H1 (cell line): ENCODE results near the gene TMEM245. TPM values are rescaled to one million over a fixed set of nuclear protein-coding genes. Genes with fewer than 3 reads are reported as not detected.

Experiments
- CTCF ChIA-PET: fragments of 300-600 bp; sonication (Branson Sonifier 250); formaldehyde crosslinking; loops from one replicate; lab custom pipeline; 2021; ENCODE audit not compliant: partially characterized antibody; lab: Charles Lee
- POLR2A ChIA-PET: fragments of 300-600 bp; sonication (Branson Sonifier 250); formaldehyde crosslinking; loops from one replicate; lab custom pipeline; 2021; ENCODE audit warnings: inconsistent platforms; ENCODE audit not compliant: partially characterized antibody; lab: Charles Lee
- DNase-seq, 2 experiments: peaks; one replicate each; pipeline versions ENCODE4 v3.0.0 to v3.0.0-alpha.2; 2010 to 2022; ENCODE audit warnings: low spot score in 2 of 2, low read depth in 1 of 2, mixed read lengths in 1 of 2
- FAIRE-seq: peaks from 2 replicates; lab custom pipeline; 2011; peaks lifted over from hg19 to GRCh38; lab: Jason Lieb, UNC
- H2AFZ ChIP-seq: 2 replicates; pipeline ENCODE4 v1.8.1; 2012; ENCODE audit warnings: low read length, inconsistent platforms
- H2AK5ac ChIP-seq: 2 replicates; pipeline ENCODE4 v1.6.1; 2013; ENCODE audit warnings: low read depth, low read length
- H2BK120ac ChIP-seq: replicated peaks from 2 replicates; pipeline ENCODE3; 2013; ENCODE audit warnings: low read depth, low read length, inconsistent platforms
- H2BK12ac ChIP-seq: 2 replicates; pipeline ENCODE4 v1.6.1; 2013; ENCODE audit warnings: low read depth, low read length
- H2BK15ac ChIP-seq: 2 replicates; pipeline ENCODE4 v1.6.1; 2013; ENCODE audit warnings: low read length
- H2BK20ac ChIP-seq: 2 replicates; pipeline ENCODE4 v1.6.1; 2013; ENCODE audit warnings: low read length
- H2BK5ac ChIP-seq: 2 replicates; pipeline ENCODE4 v1.6.1; 2013; ENCODE audit warnings: low read depth, low read length
- H3K14ac ChIP-seq: 2 replicates; pipeline ENCODE4 v1.6.1; 2013; ENCODE audit warnings: inconsistent platforms; ENCODE audit not compliant: insufficient read length
- H3K18ac ChIP-seq: 2 replicates; pipeline ENCODE4 v1.6.1; 2013; ENCODE audit warnings: low read length; ENCODE audit errors: extremely low read depth
- H3K23ac ChIP-seq: 2 replicates; pipeline ENCODE4 v1.6.1; 2013; ENCODE audit warnings: inconsistent platforms; ENCODE audit not compliant: insufficient read length
- H3K23me2 ChIP-seq: 2 replicates; pipeline ENCODE4 v1.6.1; 2013; ENCODE audit warnings: low read depth, low read length
- H3K27ac ChIP-seq: 2 replicates; pipeline ENCODE4 v1.6.1; 2011; ENCODE audit warnings: low read depth, low read length, inconsistent platforms
- H3K27me3 ChIP-seq, 4 experiments: replicated peaks in 1 of 4; 1 replicate in 1 of 4; 2 replicates in 3 of 4; pipeline versions ENCODE4 v1.6.1 to v1.8.1; 2011 to 2013; ENCODE audit warnings: low read length in 3 of 4, mild to moderate bottlenecking in 3 of 4, inconsistent platforms in 2 of 4, mixed read lengths in 2 of 4, moderate library complexity in 1 of 4; ENCODE audit not compliant: control insufficient read depth in 3 of 4, insufficient read depth in 3 of 4; ENCODE audit errors: extremely low read depth in 1 of 4
- H3K36me3 ChIP-seq, 4 experiments: 2 replicates each; pipeline versions ENCODE4 v1.6.1 to v1.8.1; 2011 to 2013; ENCODE audit warnings: mild to moderate bottlenecking in 4 of 4, low read length in 3 of 4, moderate library complexity in 2 of 4, control low read depth in 1 of 4, inconsistent platforms in 1 of 4; ENCODE audit not compliant: insufficient read depth in 4 of 4, control insufficient read depth in 2 of 4
- H3K4ac ChIP-seq: replicated peaks from 2 replicates; pipeline ENCODE3; 2013; ENCODE audit warnings: low read length, low read depth, mixed read lengths, inconsistent platforms; ENCODE audit not compliant: insufficient read length
- H3K4me1 ChIP-seq, 4 experiments: replicated peaks in 1 of 4; 1 replicate in 1 of 4; 2 replicates in 3 of 4; pipeline versions ENCODE4 v1.6.1 to v1.8.1; 2011 to 2013; ENCODE audit warnings: low read length in 3 of 4, inconsistent platforms in 2 of 4, mixed read lengths in 1 of 4; ENCODE audit not compliant: insufficient read depth in 4 of 4, control insufficient read depth in 3 of 4
- H3K4me2 ChIP-seq, 2 experiments: 2 replicates each; pipeline versions ENCODE4 v1.6.1 to v1.8.1; 2011 to 2013; ENCODE audit warnings: low read depth in 2 of 2, low read length in 2 of 2, control low read depth in 1 of 2, inconsistent platforms in 1 of 2, mild to moderate bottlenecking in 1 of 2; ENCODE audit not compliant: insufficient read depth in 1 of 2
- H3K4me3 ChIP-seq, 4 experiments: fragments of 200-600, 300-600 bp in 1 of 4; sonication (generic), shearing (Covaris generic), sonication (Bioruptor Twin) in 1 of 4; 2 replicates each; pipeline versions ENCODE4 v1.5.1 to v1.8.1; 2011 to 2016; ENCODE audit warnings: low read length in 4 of 4, low read depth in 3 of 4, control low read depth in 2 of 4, inconsistent platforms in 2 of 4, mild to moderate bottlenecking in 2 of 4, mixed read lengths in 1 of 4, moderate library complexity in 1 of 4; ENCODE audit not compliant: insufficient read depth in 2 of 4; ENCODE audit errors: extremely low read depth in 1 of 4
- H3K56ac ChIP-seq: replicated peaks from 2 replicates; pipeline ENCODE3; 2013; ENCODE audit warnings: low read depth, mild to moderate bottlenecking, mixed read lengths, low read length, inconsistent platforms; ENCODE audit not compliant: insufficient read length
- H3K79me1 ChIP-seq: 2 replicates; pipeline ENCODE4 v1.6.1; 2013; ENCODE audit warnings: low read depth, low read length, control low read depth
- H3K79me2 ChIP-seq, 2 experiments: 2 replicates each; pipeline versions ENCODE4 v1.6.1 to v1.8.1; 2012 to 2013; ENCODE audit warnings: low read length in 2 of 2, mild to moderate bottlenecking in 2 of 2, inconsistent platforms in 1 of 2; ENCODE audit not compliant: insufficient read depth in 2 of 2, control insufficient read depth in 1 of 2
- H3K9ac ChIP-seq, 4 experiments: replicated peaks in 1 of 4; 1 replicate in 1 of 4; 2 replicates in 3 of 4; pipeline versions ENCODE4 v1.6.1 to v1.8.1; 2011 to 2013; ENCODE audit warnings: low read depth in 3 of 4, low read length in 3 of 4, control low read depth in 2 of 4, mild to moderate bottlenecking in 2 of 4, moderate library complexity in 2 of 4, inconsistent platforms in 1 of 4; ENCODE audit errors: extremely low read depth in 1 of 4
- H3K9me3 ChIP-seq, 2 experiments: 2 replicates each; pipeline versions ENCODE4 v1.6.1 to v1.8.1; 2012 to 2013; ENCODE audit warnings: mild to moderate bottlenecking in 2 of 2, moderate library complexity in 2 of 2, control low read depth in 1 of 2, inconsistent platforms in 1 of 2, low read depth in 1 of 2, low read length in 1 of 2, mixed read lengths in 1 of 2; ENCODE audit not compliant: insufficient read depth in 2 of 2
- H4K20me1 ChIP-seq, 2 experiments: replicated peaks in 1 of 2; 2 replicates each; pipeline versions ENCODE3 to v1.8.1; 2011 to 2013; ENCODE audit warnings: inconsistent platforms in 2 of 2, low read length in 2 of 2, mild to moderate bottlenecking in 1 of 2; ENCODE audit not compliant: insufficient read depth in 2 of 2, control insufficient read depth in 1 of 2
- H4K5ac ChIP-seq: 2 replicates; pipeline ENCODE4 v1.6.1; 2013; ENCODE audit warnings: low read length, low read depth, mixed read lengths, inconsistent platforms; ENCODE audit not compliant: insufficient read length
- H4K8ac ChIP-seq: 2 replicates; pipeline ENCODE4 v1.8.0; 2013; ENCODE audit warnings: mild to moderate bottlenecking, moderate library complexity, low read length, inconsistent platforms; ENCODE audit not compliant: insufficient read depth; ENCODE audit errors: extremely low read depth
- H4K91ac ChIP-seq: replicated peaks from 2 replicates; pipeline ENCODE3; 2013; ENCODE audit warnings: low read length, mixed read lengths, inconsistent platforms; ENCODE audit not compliant: insufficient read length
- CTBP2 ChIP-seq: IDR thresholded peaks from 2 replicates; pipeline ENCODE4 v1.7.0; 2011; ENCODE audit warnings: borderline replicate concordance, mild to moderate bottlenecking, moderate library complexity, mixed read lengths, low read length; ENCODE audit not compliant: insufficient read depth, insufficient read length
- CTCF ChIP-seq, 3 experiments: IDR thresholded peaks; 1 replicate in 2 of 3; 2 replicates in 1 of 3; pipeline versions ENCODE4 v1.5.1 to v1.6.1; 2011; ENCODE audit warnings: low read length in 3 of 3, mild to moderate bottlenecking in 3 of 3, inconsistent platforms in 2 of 3, low read depth in 1 of 3, moderate library complexity in 1 of 3; ENCODE audit not compliant: insufficient read depth in 1 of 3; ENCODE audit errors: control extremely low read depth in 1 of 3
- JUND ChIP-seq: IDR thresholded peaks from 2 replicates; pipeline ENCODE4 v1.6.1; 2011; ENCODE audit warnings: mild to moderate bottlenecking, improper control_type of control experiment, low read length
- POLR2AphosphoS5 ChIP-seq: IDR thresholded peaks from 2 replicates; pipeline ENCODE4 v1.6.1; 2011; ENCODE audit warnings: low read depth, low read length
- RAD21 ChIP-seq, 2 experiments: IDR thresholded peaks in 1 of 2; conservative IDR thresholded peaks in 1 of 2; 2 replicates each; pipeline ENCODE4 v1.6.1; 2011; ENCODE audit warnings: low read depth in 2 of 2, low read length in 2 of 2, improper control_type of control experiment in 1 of 2, inconsistent platforms in 1 of 2, mild to moderate bottlenecking in 1 of 2, moderate library complexity in 1 of 2
- RFX5 ChIP-seq: IDR thresholded peaks from 2 replicates; pipeline ENCODE4 v1.6.1; 2011; ENCODE audit warnings: low read depth, low read length, improper control_type of control experiment, borderline replicate concordance
- SP4 ChIP-seq: IDR thresholded peaks from 2 replicates; pipeline ENCODE4 v1.6.1; 2012; ENCODE audit warnings: low read length, inconsistent platforms
- SRF ChIP-seq: IDR thresholded peaks from 2 replicates; pipeline ENCODE4 v1.6.1; 2011; ENCODE audit warnings: mild to moderate bottlenecking, low read depth, low read length, moderate library complexity
- TAF1 ChIP-seq: IDR thresholded peaks from 2 replicates; pipeline ENCODE4 v1.6.1; 2011; ENCODE audit warnings: mild to moderate bottlenecking, low read depth, low read length
- WGBS, 2 experiments: shearing (Covaris generic) in 1 of 2; methylation state at CpG; one replicate each; pipeline versions ENCODE4 v1.1.6 to v1.1.7; 2013 to 2015; ENCODE audit warnings: low lambda C conversion rate in 2 of 2, mixed read lengths in 2 of 2, inconsistent platforms in 1 of 2, low coverage in 1 of 2, missing lambda C conversion rate in 1 of 2; ENCODE audit not compliant: insufficient replicate concordance in 2 of 2, insufficient coverage in 1 of 2, insufficient read length in 1 of 2; ENCODE audit errors: extremely low coverage in 1 of 2, missing lambda C conversion rate in 1 of 2; 5-methylcytosine and 5-hydroxymethylcytosine counted together
- polyA plus RNA-seq, 7 experiments: library from polyadenylated mRNA; depleted of rRNA in 3 of 7; stranded (reverse) in 5 of 7; unstranded in 2 of 7; fragments of >200 nt in 5 of 7; fragments of 200-250 nt in 2 of 7; gene quantifications; 1 replicate in 5 of 7; 2 replicates in 1 of 7; 4 replicates in 1 of 7; pipeline versions ENCODE4 v1.2.1 to v1.2.3, GENCODE V29; 2011 to 2013; ENCODE audit warnings: missing spikeins in 2 of 7, mixed read lengths in 2 of 7
- total RNA-seq: library from RNA; stranded (reverse); fragmentation: NEBNext Ultra II Directional; extraction: Animal tissue kit (Norgen Biotek cat#: 25700); gene quantifications from 2 replicates; pipeline ENCODE4 v1.2.1, GENCODE V29; 2021

Gene TMEM245
- total and polyA plus RNA-seq, 2 of the 8 experiments (the other 6 are each of a cell fraction or from before 2014, with no cell fraction given): 44.3 to 45.8 TPM

DNA sequence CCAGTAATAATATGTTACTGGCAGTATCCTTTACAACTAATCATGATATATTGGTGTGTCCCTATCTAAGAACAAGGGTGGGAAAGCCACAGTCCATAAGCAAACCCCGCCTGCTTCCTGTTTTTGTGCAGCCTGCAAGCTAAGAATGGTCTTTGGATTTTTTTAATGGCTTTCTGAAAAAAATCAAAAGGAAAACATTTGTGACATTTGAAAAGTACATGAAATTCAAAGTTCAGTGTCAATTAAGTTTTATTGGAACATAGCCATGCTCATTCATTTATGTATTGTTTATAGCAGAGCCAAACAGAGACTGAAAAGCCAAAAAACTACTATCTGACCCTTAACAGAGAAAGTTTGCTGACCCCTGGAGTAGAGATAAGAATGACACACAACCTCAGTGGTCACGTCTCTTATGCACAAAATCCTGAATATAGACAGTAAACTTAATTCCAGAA is 12.8 kb upstream of the TMEM245 start:
- no peak overlapping the region for H2BK120ac ChIP-seq
- POLR2A ChIA-PET: interaction anchor here (1.1 kb wide), 1 partner anchor 14 kb away, joined by 3 read pairs; no protein-coding TSS in a partner anchor
- H3K4me2 ChIP-seq: no peak overlapping the region
- H2BK5ac ChIP-seq: no peak overlapping the region
- 85% methylated on average over 2 of the region's 2 CpGs; no CpG with 5 or more reads in 1 of the 2 experiments for WGBS, 2 experiments
- H3K4me1 ChIP-seq: no peaks in the 10 kb centered on the region
- H4K5ac ChIP-seq: no peak overlapping the region
- no peaks in the 10 kb centered on the region for H4K20me1 ChIP-seq
- no peak overlapping the region for H2AFZ ChIP-seq
- no peak overlapping the region for H2BK15ac ChIP-seq
- H3K27ac ChIP-seq: no peak overlapping the region
- no peak overlapping the region for H3K4me3 ChIP-seq
- no peak overlapping the region for H3K23ac ChIP-seq
- H3K27me3 ChIP-seq: no peaks in the 10 kb centered on the region
- DNase-seq: no peak
- no peak overlapping the region for H4K91ac ChIP-seq
- no peak overlapping the region for H3K4ac ChIP-seq
- no peaks in the 10 kb centered on the region for H3K79me2 ChIP-seq
- no peak overlapping the region for H2BK12ac ChIP-seq
- no peak for TF ChIP-seq POLR2AphosphoS5
- TF ChIP-seq SRF: no peak
- TF ChIP-seq SP4: no peak
- TF ChIP-seq RFX5: no peak
- no peak for TF ChIP-seq CTBP2
- TF ChIP-seq JUND: no peak
- no peak for TF ChIP-seq TAF1
- TF ChIP-seq CTCF (IDR thresholded peaks at IDR 0.05; ENCODE audit: control extremely low read depth in 1 of 3, insufficient read depth in 1 of 3, low read depth in 1 of 3, low read length in 3 of 3): peak in 1 of 3 experiments; percentile 9; a peak in 1 of 4 replicates
- peak; percentile 15; a peak in 1 of 4 replicates for TF ChIP-seq RAD21 (IDR thresholded peaks at IDR 0.05 in 1 of 2, conservative IDR thresholded peaks at IDR 0.05 in 1 of 2; ENCODE audit: low read depth in 2 of 2, low read length in 2 of 2)
- no peak overlapping the region for H2BK20ac ChIP-seq
- no peaks in the 10 kb centered on the region for H3K36me3 ChIP-seq
- CTCF ChIA-PET: interaction anchor here (1.4 kb wide), 1 partner anchor 35 kb away, joined by 3 read pairs; no protein-coding TSS in a partner anchor
- no peak overlapping the region for H3K14ac ChIP-seq
- no peaks in the 10 kb centered on the region for H3K23me2 ChIP-seq
- no peak overlapping the region for H3K18ac ChIP-seq
- no peak overlapping the region for H4K8ac ChIP-seq
- peak; percentile 57 for FAIRE-seq
- no peak overlapping the region for H2AK5ac ChIP-seq
- no peaks in the 10 kb centered on the region for H3K9me3 ChIP-seq
- no peak overlapping the region for H3K9ac ChIP-seq
- no peaks in the 10 kb centered on the region for H3K79me1 ChIP-seq
- no peak overlapping the region for H3K56ac ChIP-seq
